IMR-90 (cell line): ENCODE results near the gene HSPA12A. TPM values are rescaled to one million over a fixed set of nuclear protein-coding genes. Genes with fewer than 3 reads are reported as not detected.

Source experiments
- ATAC-seq: fragments of 200-7000 bp; cut with Tn5 transposase; 2 replicates; pipeline ENCODE4 v1.9.1; 2020; ENCODE audit warnings: low read depth, mild to moderate bottlenecking, moderate library complexity
- BruUV-seq: library from RNA; stranded (reverse); fragments of 400-500 nt; replicated peaks from 2 replicates; lab custom pipeline; 2021; lab: Mats Ljungman, UMichigan
- CTCF ChIA-PET: fragments of 300-600 bp; formaldehyde crosslinking; extraction: SDS; loops from one replicate; lab custom pipeline; 2021; ENCODE audit warnings: antibody characterized with exemption; lab: Yijun Ruan, JAX
- POLR2A ChIA-PET: fragments of 300-600 bp; sonication (Branson Sonifier 250); formaldehyde crosslinking; loops from one replicate; lab custom pipeline; 2022; ENCODE audit warnings: antibody characterized with exemption; ENCODE audit not compliant: unreplicated experiment; lab: Charles Lee
- DNase-seq: peaks from one replicate; pipeline ENCODE4 v3.0.0; 2013
- H2AFZ ChIP-seq: replicated peaks from 2 replicates; pipeline ENCODE3; 2013; ENCODE audit warnings: low read length, mild to moderate bottlenecking; ENCODE audit not compliant: poor library complexity
- H2AK5ac ChIP-seq: 2 replicates; pipeline ENCODE4 v1.6.1; 2013; ENCODE audit warnings: low read depth, low read length, inconsistent platforms
- H2AK9ac ChIP-seq: replicated peaks from 2 replicates; pipeline ENCODE3; 2013; ENCODE audit warnings: mild to moderate bottlenecking, low read depth, low read length, moderate library complexity; ENCODE audit not compliant: poor library complexity
- H2BK120ac ChIP-seq: 2 replicates; pipeline ENCODE4 v1.6.1; 2013; ENCODE audit warnings: low read depth, low read length, inconsistent platforms
- H2BK15ac ChIP-seq: 3 replicates; pipeline ENCODE4 v1.6.1; 2013; ENCODE audit warnings: low read depth, low read length, inconsistent platforms
- H2BK20ac ChIP-seq: 2 replicates; pipeline ENCODE4 v1.6.1; 2013; ENCODE audit warnings: low read depth, mild to moderate bottlenecking, inconsistent platforms, low read length, moderate library complexity
- H2BK5ac ChIP-seq: 2 replicates; pipeline ENCODE4 v1.6.1; 2013; ENCODE audit warnings: mild to moderate bottlenecking, low read depth, low read length, inconsistent platforms; ENCODE audit not compliant: poor library complexity, severe bottlenecking
- H3K14ac ChIP-seq: replicated peaks from 2 replicates; pipeline ENCODE4 v1.6.1; 2013; ENCODE audit warnings: low read depth, low read length, inconsistent platforms
- H3K18ac ChIP-seq: 2 replicates; pipeline ENCODE4 v1.6.1; 2013; ENCODE audit warnings: low read depth, low read length, control low read depth
- H3K23ac ChIP-seq: 2 replicates; pipeline ENCODE4 v1.6.1; 2013; ENCODE audit warnings: low read depth, low read length, inconsistent platforms
- H3K27ac ChIP-seq: 2 replicates; pipeline ENCODE4 v1.5.1; 2013; ENCODE audit warnings: mild to moderate bottlenecking, control low read depth, low read length; ENCODE audit not compliant: insufficient read depth
- H3K27me3 ChIP-seq: 2 replicates; pipeline ENCODE4 v1.6.1; 2013; ENCODE audit warnings: low read length; ENCODE audit not compliant: control insufficient read depth, insufficient read depth
- H3K36me3 ChIP-seq: 2 replicates; pipeline ENCODE4 v1.6.1; 2013; ENCODE audit warnings: low read length, mixed read lengths; ENCODE audit not compliant: control insufficient read depth, insufficient read depth
- H3K4ac ChIP-seq: 2 replicates; pipeline ENCODE4 v1.6.1; 2013; ENCODE audit warnings: low read depth, low read length, inconsistent platforms
- H3K4me1 ChIP-seq: 2 replicates; pipeline ENCODE4 v1.6.1; 2013; ENCODE audit warnings: low read length, mixed read lengths; ENCODE audit not compliant: control insufficient read depth, insufficient read depth
- H3K4me2 ChIP-seq: 2 replicates; pipeline ENCODE4 v1.6.1; 2013; ENCODE audit warnings: low read depth, mild to moderate bottlenecking, control low read depth, low read length, moderate library complexity
- H3K4me3 ChIP-seq: 2 replicates; pipeline ENCODE4 v1.5.1; 2013; ENCODE audit warnings: low read depth, mild to moderate bottlenecking, control low read depth, low read length, moderate library complexity; ENCODE audit not compliant: insufficient read depth
- H3K56ac ChIP-seq: 2 replicates; pipeline ENCODE4 v1.6.1; 2013; ENCODE audit warnings: low read length, inconsistent platforms; ENCODE audit not compliant: insufficient read depth; ENCODE audit errors: extremely low read depth
- H3K79me1 ChIP-seq, 2 experiments: 2 replicates each; pipeline ENCODE4 v1.6.1; 2013; ENCODE audit warnings: low read length in 2 of 2, inconsistent platforms in 1 of 2, low read depth in 1 of 2
- H3K9ac ChIP-seq: 2 replicates; pipeline ENCODE4 v1.6.1; 2013; ENCODE audit warnings: low read depth, low read length, control low read depth
- H3K9me1 ChIP-seq: 2 replicates; pipeline ENCODE4 v1.6.1; 2013; ENCODE audit warnings: low read length, inconsistent platforms; ENCODE audit not compliant: insufficient read depth
- H3K9me3 ChIP-seq: 2 replicates; pipeline ENCODE4 v1.6.1; 2013; ENCODE audit warnings: low read length; ENCODE audit not compliant: control insufficient read depth, insufficient read depth
- H4K20me1 ChIP-seq: 2 replicates; pipeline ENCODE4 v1.6.1; 2013; ENCODE audit warnings: low read length, inconsistent platforms; ENCODE audit not compliant: insufficient read depth
- H4K5ac ChIP-seq: 2 replicates; pipeline ENCODE4 v1.6.1; 2013; ENCODE audit warnings: mild to moderate bottlenecking, low read depth, low read length, control low read depth
- H4K8ac ChIP-seq, 2 experiments: 2 replicates each; pipeline ENCODE4 v1.6.1; 2013; ENCODE audit warnings: low read depth in 2 of 2, low read length in 2 of 2, control low read depth in 1 of 2, inconsistent platforms in 1 of 2
- H4K91ac ChIP-seq: 2 replicates; pipeline ENCODE4 v1.6.1; 2013; ENCODE audit warnings: low read depth, low read length, inconsistent platforms; ENCODE audit not compliant: insufficient read depth
- BHLHE40 ChIP-seq: fragments of 150-350 bp; IDR thresholded peaks from 2 replicates; pipeline ENCODE4 v1.6.1; 2016; ENCODE audit warnings: mild to moderate bottlenecking, low read depth, low read length
- MXI1 ChIP-seq: IDR thresholded peaks from 2 replicates; pipeline ENCODE4 v1.6.1; 2012; ENCODE audit warnings: low read depth, mild to moderate bottlenecking, low read length, moderate library complexity, borderline replicate concordance
- POLR2A ChIP-seq: IDR thresholded peaks from 2 replicates; pipeline ENCODE4 v1.6.1; 2012; ENCODE audit warnings: mild to moderate bottlenecking, low read depth, low read length
- RCOR1 ChIP-seq: IDR thresholded peaks from 2 replicates; pipeline ENCODE4 v1.6.1; 2012; ENCODE audit warnings: mild to moderate bottlenecking, low read length, improper control_type of control experiment; ENCODE audit not compliant: insufficient replicate concordance
- SMC3 ChIP-seq: fragments of 150-350 bp; IDR thresholded peaks from 2 replicates; pipeline ENCODE4 v1.6.1; 2016; ENCODE audit warnings: low read depth, mild to moderate bottlenecking, antibody characterized with exemption, low read length, moderate library complexity
- WGBS, 2 experiments: methylation state at CpG; one replicate each; pipeline versions ENCODE4 v1.1.5 to v1.1.7; 2013; ENCODE audit warnings: missing lambda C conversion rate in 2 of 2; ENCODE audit not compliant: insufficient read length in 1 of 2; ENCODE audit errors: extremely low coverage in 2 of 2; 5-methylcytosine and 5-hydroxymethylcytosine counted together
- dilution Hi-C: fragments of 300-500 bp; cut with HindIII; formaldehyde crosslinking; loops from one replicate; pipeline ENCODE4 v1.14.3; 2018; ENCODE audit warnings: low sequenced_read_pairs; ENCODE audit not compliant: unreplicated experiment
- in situ Hi-C: fragments of 300-500 bp; cut with MboI; formaldehyde crosslinking; loops from 3 replicates; pipeline ENCODE4 v1.14.3; 2019; ENCODE audit warnings: low sequenced_read_pairs, inconsistent platforms, mixed read lengths
- intact Hi-C: fragments of 100-400 bp; cut with micrococcal nuclease; formaldehyde crosslinking; loops from 2 replicates; pipeline ENCODE4 v1.10.0; 2022
- polyA plus RNA-seq, 3 experiments: library from polyadenylated mRNA; depleted of rRNA; stranded (reverse); fragments of >200 nt; gene quantifications; 2 replicates each; pipeline ENCODE4 v1.2.3, GENCODE V29; 2012; ENCODE audit warnings: low replicate concordance in 1 of 3
- total RNA-seq: library from RNA; depleted of rRNA; stranded (reverse); fragments of >200 nt; gene quantifications from 2 replicates; pipeline ENCODE4 v1.2.3, GENCODE V29; 2012
- TF ChIP-seq, protein P1 (sequence below): conservative IDR thresholded peaks from 2 replicates; pipeline ENCODE4 v1.5.1; 2012; ENCODE audit warnings: mild to moderate bottlenecking, low read depth, low read length, improper control_type of control experiment

HSPA12A gene
- total and polyA plus RNA-seq, 2 of the 4 experiments (the other 2 are of a cell fraction), result 16.1 to 16.7 TPM

DNA sequence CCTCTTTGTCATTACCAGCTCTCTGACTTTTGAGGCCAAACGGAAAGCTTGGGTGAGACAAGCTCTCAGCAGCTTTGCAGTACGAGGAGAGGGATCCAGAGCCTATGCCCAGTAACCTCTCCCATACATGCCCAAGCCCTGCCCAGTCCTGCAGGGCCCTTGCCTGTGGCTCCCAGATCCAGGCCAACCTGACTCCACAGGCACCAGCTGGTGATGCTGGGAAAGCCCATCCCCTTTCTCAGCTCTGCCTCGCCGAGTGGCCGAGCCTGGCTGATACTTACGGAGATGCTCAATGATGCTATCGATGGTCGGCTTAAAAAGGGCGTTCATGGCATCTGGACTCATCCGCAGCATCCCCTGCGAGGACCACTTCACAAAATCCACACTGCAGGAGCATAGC lies 66.2 kb downstream of the HSPA12A start:
- H2BK20ac ChIP-seq, result no peak overlapping the region
- H2BK15ac ChIP-seq, result no peak overlapping the region
- peaks cover 14% of the 10 kb centered on the region for H3K9me1 ChIP-seq
- H3K27ac ChIP-seq, result no peak overlapping the region
- peaks cover 5% of the 10 kb centered on the region for H3K4me1 ChIP-seq
- no peak overlapping the region for H3K4me3 ChIP-seq
- H2AK9ac ChIP-seq, result no peak overlapping the region
- H2BK5ac ChIP-seq, result no peak overlapping the region
- no peak overlapping the region for H4K5ac ChIP-seq
- intact Hi-C loops (no loop called here), in situ Hi-C loops (no loop called here), dilution Hi-C loops (loop anchor here (25.0 kb wide), 1 partner anchor 111 kb away; no protein-coding TSS in a partner anchor)
- H2BK120ac ChIP-seq, result no peak overlapping the region
- no peak overlapping the region for H2AK5ac ChIP-seq
- WGBS, 2 experiments, result 94% methylated on average over 10 of the region's 11 CpGs; no CpG with 5 or more reads in 1 of the 2 experiments
- no peak overlapping the region for H3K4ac ChIP-seq
- no peak overlapping the region for H3K18ac ChIP-seq
- TF ChIP-seq RCOR1 (no peak), SMC3 (no peak), POLR2A (no peak), BHLHE40 (no peak), MXI1 (no peak)
- TF ChIP-seq, protein P1, sequence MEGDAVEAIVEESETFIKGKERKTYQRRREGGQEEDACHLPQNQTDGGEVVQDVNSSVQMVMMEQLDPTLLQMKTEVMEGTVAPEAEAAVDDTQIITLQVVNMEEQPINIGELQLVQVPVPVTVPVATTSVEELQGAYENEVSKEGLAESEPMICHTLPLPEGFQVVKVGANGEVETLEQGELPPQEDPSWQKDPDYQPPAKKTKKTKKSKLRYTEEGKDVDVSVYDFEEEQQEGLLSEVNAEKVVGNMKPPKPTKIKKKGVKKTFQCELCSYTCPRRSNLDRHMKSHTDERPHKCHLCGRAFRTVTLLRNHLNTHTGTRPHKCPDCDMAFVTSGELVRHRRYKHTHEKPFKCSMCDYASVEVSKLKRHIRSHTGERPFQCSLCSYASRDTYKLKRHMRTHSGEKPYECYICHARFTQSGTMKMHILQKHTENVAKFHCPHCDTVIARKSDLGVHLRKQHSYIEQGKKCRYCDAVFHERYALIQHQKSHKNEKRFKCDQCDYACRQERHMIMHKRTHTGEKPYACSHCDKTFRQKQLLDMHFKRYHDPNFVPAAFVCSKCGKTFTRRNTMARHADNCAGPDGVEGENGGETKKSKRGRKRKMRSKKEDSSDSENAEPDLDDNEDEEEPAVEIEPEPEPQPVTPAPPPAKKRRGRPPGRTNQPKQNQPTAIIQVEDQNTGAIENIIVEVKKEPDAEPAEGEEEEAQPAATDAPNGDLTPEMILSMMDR, result no peak
- no TSS peak for BruUV-seq
- H4K8ac ChIP-seq, result no peak overlapping the region
- H3K56ac ChIP-seq, result no peak overlapping the region
- H3K14ac ChIP-seq, result no peak overlapping the region
- peaks cover 12% of the 10 kb centered on the region for H3K36me3 ChIP-seq
- no peak overlapping the region for H3K23ac ChIP-seq
- H3K4me2 ChIP-seq, result no peak overlapping the region
- H3K9me3 ChIP-seq, result no peaks in the 10 kb centered on the region
- no peak overlapping the region for H2AFZ ChIP-seq
- DNase-seq (no peak), ATAC-seq (no peak)
- no peaks in the 10 kb centered on the region for H4K20me1 ChIP-seq
- no peaks in the 10 kb centered on the region for H3K79me1 ChIP-seq
- no peak overlapping the region for H3K9ac ChIP-seq
- H3K27me3 ChIP-seq, result no peaks in the 10 kb centered on the region
- ChIA-PET POLR2A (no interaction called here), CTCF (interaction anchor here (0.6 to 1.1 kb wide), 2 partner anchors 37 to 112 kb away, joined by 3 to 6 read pairs; no protein-coding TSS in a partner anchor)
- H4K91ac ChIP-seq, result no peak overlapping the region
